GM12872 (cell line): ENCODE results near the gene MYO1E.

Experiments
- TF ChIP-seq, protein P1 (sequence below): IDR thresholded peaks from 3 replicates; pipeline ENCODE4 v1.5.1; 2011; ENCODE audit warnings: low read depth, mild to moderate bottlenecking, low read length, moderate library complexity; ENCODE audit not compliant: insufficient read depth

The MYO1E gene

GRCh38 chr15:59335207-59335786, 37.4 kb downstream of the MYO1E start:
- TF ChIP-seq, protein P1, sequence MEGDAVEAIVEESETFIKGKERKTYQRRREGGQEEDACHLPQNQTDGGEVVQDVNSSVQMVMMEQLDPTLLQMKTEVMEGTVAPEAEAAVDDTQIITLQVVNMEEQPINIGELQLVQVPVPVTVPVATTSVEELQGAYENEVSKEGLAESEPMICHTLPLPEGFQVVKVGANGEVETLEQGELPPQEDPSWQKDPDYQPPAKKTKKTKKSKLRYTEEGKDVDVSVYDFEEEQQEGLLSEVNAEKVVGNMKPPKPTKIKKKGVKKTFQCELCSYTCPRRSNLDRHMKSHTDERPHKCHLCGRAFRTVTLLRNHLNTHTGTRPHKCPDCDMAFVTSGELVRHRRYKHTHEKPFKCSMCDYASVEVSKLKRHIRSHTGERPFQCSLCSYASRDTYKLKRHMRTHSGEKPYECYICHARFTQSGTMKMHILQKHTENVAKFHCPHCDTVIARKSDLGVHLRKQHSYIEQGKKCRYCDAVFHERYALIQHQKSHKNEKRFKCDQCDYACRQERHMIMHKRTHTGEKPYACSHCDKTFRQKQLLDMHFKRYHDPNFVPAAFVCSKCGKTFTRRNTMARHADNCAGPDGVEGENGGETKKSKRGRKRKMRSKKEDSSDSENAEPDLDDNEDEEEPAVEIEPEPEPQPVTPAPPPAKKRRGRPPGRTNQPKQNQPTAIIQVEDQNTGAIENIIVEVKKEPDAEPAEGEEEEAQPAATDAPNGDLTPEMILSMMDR, result no peak

GRCh38 chr15:59334076-59334415, 38.6 kb downstream of the MYO1E start:
- TF ChIP-seq, protein P1, result no peak

- TF ChIP-seq, protein P1, result no peak
Measured at GRCh38 chr15:59333401-59334075, 39.1 kb downstream of the MYO1E start.

DNA sequence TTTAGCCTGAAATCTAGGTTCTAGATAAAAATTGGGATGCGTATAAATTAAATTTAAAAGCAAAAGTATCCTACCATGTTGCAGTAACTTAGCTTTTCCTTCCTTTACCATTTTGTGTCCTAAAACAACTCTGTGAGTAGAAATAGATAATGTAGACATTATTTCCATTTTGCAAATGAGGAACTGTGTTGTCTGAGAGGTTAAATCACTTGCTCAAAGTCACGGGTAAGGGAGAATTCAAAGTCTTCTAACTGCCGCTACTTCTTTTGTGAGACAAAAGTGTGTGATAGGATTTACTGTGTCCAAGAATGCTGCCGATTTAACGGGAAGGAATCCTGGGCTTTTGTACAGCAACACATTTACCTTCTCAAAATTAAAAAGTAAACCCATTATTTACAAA, 40.7 kb downstream of the MYO1E start:
- TF ChIP-seq, protein P1, result no peak

- TF ChIP-seq, protein P1, result no peak
Measured at GRCh38 chr15:59330649-59331048, 42.0 kb downstream of the MYO1E start.

DNA sequence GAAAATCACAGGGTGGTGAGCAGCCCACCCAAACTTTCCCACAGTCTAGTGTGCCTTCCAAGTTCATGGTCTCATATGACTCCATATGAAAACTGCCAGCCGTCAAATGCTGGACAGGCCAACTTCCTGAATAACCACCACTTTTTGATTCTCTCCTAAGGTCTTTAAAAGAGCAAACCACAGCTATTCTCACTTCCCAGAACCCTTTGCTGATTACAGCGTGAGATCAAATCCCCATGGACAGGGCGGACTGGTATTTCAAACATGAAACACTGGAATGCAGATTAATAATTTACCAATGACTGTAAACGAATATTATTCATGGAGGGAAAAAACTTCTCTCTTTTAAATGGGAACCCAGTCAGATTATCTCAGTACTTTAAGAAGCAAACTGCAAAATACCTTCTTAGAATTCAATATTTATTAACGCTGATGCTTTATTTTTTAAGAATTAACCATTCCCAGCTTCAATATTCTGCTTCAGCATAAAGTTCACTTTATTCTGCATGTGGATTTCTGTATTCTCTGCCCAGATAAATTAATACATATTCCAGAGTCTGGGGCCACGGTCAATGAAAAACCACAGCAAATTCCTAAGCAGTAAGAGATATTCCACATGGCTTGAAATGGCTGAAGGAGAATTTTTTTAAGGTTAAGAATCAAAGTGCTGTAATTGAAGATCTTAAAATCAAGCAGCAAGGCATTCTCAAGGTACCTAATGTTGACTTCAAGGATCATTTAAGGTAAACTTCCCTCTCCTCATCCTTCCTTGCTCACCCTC, 42.9 kb downstream of the MYO1E start:
- TF ChIP-seq, protein P1, result no peak

DNA sequence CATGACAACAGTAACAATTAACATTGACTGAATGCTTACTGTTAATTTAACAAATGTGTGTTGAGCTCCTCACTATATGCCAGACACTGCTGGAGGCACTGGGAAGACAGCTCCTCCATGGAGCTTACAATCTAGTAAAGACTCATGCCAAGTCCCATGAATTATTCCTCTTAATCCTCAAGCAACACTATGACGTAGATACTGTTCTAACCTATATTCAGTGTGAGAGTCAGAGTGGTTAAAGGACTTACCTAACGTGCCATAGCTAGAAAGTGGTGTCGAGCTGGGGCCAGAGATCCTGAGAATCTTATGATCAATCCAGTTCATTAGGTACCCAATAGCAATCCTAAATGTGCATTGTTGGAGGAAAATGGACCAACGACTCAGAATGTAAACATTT, 43.6 kb downstream of the MYO1E start:
- TF ChIP-seq, protein P1, result no peak
